ENCODE measurements around the gene SWT1.

Gene SWT1

DNA sequence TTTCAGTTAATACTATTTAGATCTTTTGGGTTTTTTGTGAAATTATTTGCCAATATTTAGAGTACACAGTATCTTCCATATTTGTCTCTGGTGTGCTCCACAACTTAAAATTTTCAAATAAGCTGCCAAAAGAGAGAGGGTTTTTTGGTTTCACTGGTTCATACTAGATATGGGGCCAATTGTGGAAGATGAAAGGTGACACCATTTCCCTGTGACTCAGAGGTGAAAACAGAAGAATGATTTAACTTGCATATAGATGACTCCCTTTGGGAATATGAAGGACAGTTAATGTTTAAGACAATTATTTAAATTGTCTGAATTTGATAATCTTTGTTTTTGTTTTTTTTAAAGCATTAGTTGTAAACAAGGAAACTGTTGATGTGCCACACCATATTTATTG, 122.6 kb downstream of the SWT1 start:
- TF ChIP-seq ZNF274 (IDR thresholded peaks at IDR 0.05; ENCODE audit: low read depth, low read length) = no peak
- no peak overlapping the region for H3K4me3 ChIP-seq (ENCODE audit: low read length)

DNA sequence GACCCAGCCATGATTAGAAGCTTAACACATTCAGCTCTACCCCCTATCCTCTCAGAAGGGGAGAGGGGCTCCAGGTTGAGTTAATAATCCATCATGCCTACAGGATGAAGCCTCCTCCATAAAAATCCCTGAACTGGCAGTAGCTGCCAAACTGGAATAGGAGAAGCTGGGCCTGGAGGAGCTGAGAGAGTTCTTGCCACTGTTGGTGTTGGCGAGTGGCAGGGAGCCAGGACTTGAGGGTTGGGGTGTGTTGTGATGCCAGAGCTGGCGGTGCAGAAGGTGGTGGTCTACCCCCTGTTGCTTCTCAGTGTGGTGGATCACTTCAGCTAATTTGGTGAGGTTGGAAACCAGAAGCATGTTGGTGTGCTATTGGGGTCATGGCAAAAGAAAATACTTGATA, 123.6 kb downstream of the SWT1 start:
- no peak for TF ChIP-seq ZNF274 (IDR thresholded peaks at IDR 0.05; ENCODE audit: low read depth, low read length)
- no peak overlapping the region for H3K4me3 ChIP-seq (ENCODE audit: low read length)

DNA sequence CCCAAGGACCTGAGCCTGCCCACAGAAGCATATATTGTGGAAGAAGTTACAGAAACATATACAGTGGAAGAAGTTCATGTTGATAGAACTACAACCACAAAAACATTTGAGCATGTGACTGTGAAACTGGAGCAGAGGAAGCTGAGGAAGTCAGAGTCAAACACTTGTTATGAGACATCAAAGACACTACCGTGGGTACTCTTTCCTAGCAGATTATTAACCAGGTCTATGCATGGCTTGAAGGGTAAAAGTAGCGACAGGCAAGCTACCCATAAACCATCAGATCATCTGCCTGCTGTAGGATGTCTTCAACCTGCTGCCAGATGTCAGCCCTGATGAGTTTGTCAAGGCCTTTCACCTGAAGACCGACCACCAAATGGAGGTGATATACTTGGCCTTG, 124.3 kb downstream of the SWT1 start:
- no peak for TF ChIP-seq ZNF274 (IDR thresholded peaks at IDR 0.05; ENCODE audit: low read depth, low read length)
- H3K4me3 ChIP-seq (ENCODE audit: low read length) = no peak overlapping the region

- no peak for TF ChIP-seq ZNF274 (IDR thresholded peaks at IDR 0.05; ENCODE audit: low read depth, low read length)
Measured at GRCh38 chr1:185284116-185284515, 127.1 kb downstream of the SWT1 start.

GRCh38 chr1:185284533-185285276, 127.7 kb downstream of the SWT1 start:
- TF ChIP-seq ZNF274 (IDR thresholded peaks at IDR 0.05; ENCODE audit: low read depth, low read length) = no peak
- no peak overlapping the region for H3K4me3 ChIP-seq (ENCODE audit: low read length)

More at GRCh38 chr1:185284116-185284515, 127.1 kb downstream of the SWT1 start:
- no peak overlapping the region for H3K4me3 ChIP-seq (ENCODE audit: low read length)

DNA sequence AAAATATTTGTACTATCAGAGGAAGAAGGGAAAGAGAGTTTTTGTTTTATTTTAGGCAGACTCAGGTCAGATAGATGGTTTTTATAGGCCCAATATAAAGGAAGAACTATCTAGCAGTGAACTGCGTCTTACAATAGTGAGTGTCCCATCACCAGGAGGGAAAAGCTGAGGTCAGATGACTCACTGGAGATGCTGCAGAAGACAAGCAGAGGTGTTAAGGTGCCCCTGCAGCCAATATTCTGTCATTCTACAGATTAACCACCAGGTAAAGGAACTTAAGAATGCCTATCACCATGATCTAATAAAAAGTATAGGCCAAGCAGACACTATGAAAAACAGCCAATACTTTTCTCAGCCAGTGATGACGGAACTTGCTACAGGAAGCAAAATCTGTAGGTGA, 130.5 kb downstream of the SWT1 start:
- H3K4me3 ChIP-seq (ENCODE audit: low read length) = no peak overlapping the region
- TF ChIP-seq ZNF274 (IDR thresholded peaks at IDR 0.05; ENCODE audit: low read depth, low read length) = no peak

DNA sequence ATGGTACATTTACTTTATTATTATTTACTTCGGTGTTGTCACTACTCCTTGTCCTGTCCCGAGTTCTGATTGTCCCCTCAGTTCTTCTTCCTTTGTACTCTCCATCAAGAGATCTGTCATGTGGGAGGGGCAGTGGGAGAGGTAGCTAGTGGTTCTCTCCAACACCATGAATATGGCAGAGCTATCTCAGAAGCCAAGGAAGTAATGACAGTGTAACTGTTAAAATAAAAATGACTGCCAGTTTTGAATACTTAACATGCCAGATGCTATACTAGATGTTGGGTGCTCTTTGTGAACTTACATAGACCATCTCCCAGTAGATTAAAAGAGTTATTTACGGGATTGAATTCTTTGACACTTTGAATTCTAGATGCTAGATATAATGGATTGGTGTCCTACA, 131.5 kb downstream of the SWT1 start:
- TF ChIP-seq ZNF274 (IDR thresholded peaks at IDR 0.05; ENCODE audit: low read depth, low read length) = no peak
- no peak overlapping the region for H3K4me3 ChIP-seq (ENCODE audit: low read length)

DNA sequence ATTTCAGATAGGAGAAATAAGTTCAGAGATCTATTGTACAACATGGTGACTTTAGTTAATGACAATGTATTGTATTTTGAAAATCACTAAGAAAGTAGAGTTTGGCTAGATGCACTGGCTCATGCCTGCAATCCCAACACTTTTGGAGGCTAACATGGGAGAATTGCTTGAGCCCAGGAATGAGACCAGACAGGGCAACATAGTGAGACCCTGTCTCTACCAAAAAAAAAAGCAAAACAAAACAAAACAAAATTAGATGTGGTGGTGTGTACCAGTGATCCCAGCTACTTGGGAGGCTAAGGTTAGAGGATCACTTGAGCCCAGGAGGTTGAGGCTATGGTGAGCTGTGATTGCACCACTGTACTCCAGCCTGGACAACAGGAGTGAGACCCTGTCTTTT, 132.9 kb downstream of the SWT1 start:
- TF ChIP-seq ZNF274 (IDR thresholded peaks at IDR 0.05; ENCODE audit: low read depth, low read length) = no peak
- no peak overlapping the region for H3K4me3 ChIP-seq (ENCODE audit: low read length)

DNA sequence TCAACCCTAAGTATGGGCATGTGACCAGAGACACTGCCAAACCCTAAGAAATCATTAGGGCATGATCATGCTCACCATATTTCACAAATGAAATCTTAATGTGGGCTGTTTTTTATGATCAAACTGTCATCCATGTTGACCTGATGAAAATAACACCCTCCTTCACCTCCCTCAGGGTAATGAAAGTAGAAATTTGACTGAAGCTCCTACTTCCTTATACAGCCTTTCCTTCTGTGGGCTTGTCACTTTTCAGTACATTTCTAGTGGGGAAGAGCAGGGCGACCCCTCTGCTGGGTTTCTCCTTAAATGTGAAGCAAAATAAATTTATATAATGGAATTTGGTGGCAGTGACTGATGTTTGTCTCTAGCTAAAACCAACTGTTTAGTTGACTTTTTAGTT, 134.2 kb downstream of the SWT1 start:
- no peak for TF ChIP-seq ZNF274 (IDR thresholded peaks at IDR 0.05; ENCODE audit: low read depth, low read length)
- no peak overlapping the region for H3K4me3 ChIP-seq (ENCODE audit: low read length)

DNA sequence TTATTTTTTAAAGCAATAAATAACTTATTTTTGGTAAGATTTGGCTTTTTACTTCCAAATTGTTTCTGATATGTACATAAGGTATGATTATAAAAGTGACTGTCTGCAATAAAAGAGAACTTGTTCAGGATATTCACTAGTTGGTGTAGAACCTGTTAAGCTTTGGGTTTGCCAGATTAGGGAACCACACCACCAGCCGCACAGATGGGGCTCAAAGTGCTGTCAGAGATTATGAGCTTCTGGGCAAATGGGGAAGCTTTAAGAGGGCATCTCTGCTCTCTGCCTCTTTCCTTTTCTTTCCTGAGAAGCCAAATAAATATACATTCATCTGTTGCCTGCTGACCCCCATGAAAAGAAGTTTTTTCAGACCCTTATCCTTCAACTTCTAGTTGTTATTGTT, 134.7 kb downstream of the SWT1 start:
- no peak for TF ChIP-seq ZNF274 (IDR thresholded peaks at IDR 0.05; ENCODE audit: low read depth, low read length)
- no peak overlapping the region for H3K4me3 ChIP-seq (ENCODE audit: low read length)

- no peak for TF ChIP-seq ZNF274 (IDR thresholded peaks at IDR 0.05; ENCODE audit: low read depth, low read length)
- H3K4me3 ChIP-seq (ENCODE audit: low read length) = no peak overlapping the region
Measured at GRCh38 chr1:185292237-185292636, 135.3 kb downstream of the SWT1 start.

DNA sequence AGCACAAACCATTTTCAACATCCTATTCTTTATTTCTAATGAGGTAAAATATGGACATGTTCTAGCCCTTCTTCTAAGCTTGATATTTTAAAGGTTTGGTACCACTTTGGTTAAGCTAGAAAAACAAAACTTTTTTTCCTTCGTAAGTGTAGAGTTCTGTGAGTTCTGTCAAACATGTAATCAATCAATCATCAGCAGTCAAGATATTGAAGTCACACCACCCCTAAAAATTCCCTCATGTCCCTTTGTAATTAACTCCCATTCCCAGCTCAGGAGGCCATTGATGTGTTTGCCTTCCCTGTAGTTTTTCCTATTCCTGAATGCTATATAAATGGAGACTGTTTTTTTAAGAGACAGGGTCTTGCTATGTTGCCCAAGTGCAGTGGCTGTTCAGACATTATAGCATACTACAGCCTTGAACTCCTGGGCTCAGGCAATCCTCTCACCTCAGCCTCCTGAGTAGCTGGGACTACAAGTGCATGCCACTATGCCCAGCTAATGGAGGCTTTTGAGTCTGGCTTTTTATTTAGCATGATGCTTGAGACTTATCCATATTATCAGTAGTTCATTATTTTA, 137.1 kb downstream of the SWT1 start:
- no peak overlapping the region for H3K4me3 ChIP-seq (ENCODE audit: low read length)
- no peak for TF ChIP-seq ZNF274 (IDR thresholded peaks at IDR 0.05; ENCODE audit: low read depth, low read length)

GRCh38 chr1:185295091-185295490, 138.1 kb downstream of the SWT1 start:
- no peak for TF ChIP-seq ZNF274 (IDR thresholded peaks at IDR 0.05; ENCODE audit: low read depth, low read length)
- H3K4me3 ChIP-seq (ENCODE audit: low read length) = no peak overlapping the region

DNA sequence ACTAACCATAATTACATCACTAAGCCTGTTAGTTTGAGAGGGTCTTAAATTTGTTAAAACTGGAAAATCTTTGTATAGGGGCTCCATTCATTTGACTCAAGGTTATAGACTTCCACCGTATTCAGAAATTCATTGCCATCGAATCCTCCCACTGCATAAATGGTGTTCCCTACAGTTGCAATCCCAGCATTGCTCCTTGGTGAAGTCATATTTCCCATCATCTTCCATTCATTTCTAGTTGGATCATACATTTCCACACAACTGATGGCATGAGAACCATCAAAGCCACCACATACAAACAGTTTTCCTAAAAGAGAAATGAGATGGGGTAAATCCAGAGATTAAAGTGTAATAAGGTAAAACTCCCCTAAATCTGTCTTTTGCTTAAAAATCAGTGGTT, 141.0 kb downstream of the SWT1 start:
- no peak for TF ChIP-seq ZNF274 (IDR thresholded peaks at IDR 0.05; ENCODE audit: low read depth, low read length)
- no peak overlapping the region for H3K4me3 ChIP-seq (ENCODE audit: low read length)

- no peak overlapping the region for H3K4me3 ChIP-seq (ENCODE audit: low read length)
- TF ChIP-seq ZNF274 (IDR thresholded peaks at IDR 0.05; ENCODE audit: low read depth, low read length) = no peak
Measured at GRCh38 chr1:185300152-185300551, 143.2 kb downstream of the SWT1 start.

DNA sequence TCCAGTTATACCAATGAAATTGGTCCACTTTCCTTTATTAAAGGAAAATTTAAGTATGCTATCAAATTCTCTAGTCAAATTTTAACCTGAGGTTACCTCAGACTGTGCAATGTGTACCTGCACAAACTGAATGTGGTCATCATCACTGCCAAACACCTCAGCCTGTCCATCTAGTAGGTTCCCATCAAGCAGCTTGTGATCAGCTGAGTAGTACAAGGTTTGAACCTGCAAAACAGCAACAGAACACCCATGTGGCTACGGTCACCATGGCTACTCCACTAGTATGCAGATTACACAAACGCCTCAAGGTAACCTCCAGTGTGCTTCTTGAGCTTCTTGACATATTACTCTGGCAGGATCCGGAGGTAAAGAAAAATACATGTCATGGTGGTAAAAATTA, 148.5 kb downstream of the SWT1 start:
- no peak for TF ChIP-seq ZNF274 (IDR thresholded peaks at IDR 0.05; ENCODE audit: low read depth, low read length)

More for the DNA sequence above, 148.5 kb downstream of the SWT1 start:
- H3K4me3 ChIP-seq (ENCODE audit: low read length) = no peak overlapping the region
